Occipital lobe (tissue), 2 donors: ENCODE measurements around the gene CYP3A7. TPM values are rescaled to one million over a fixed set of nuclear protein-coding genes. Genes with fewer than 3 reads are reported as not detected.
"Not testable (repeated sequence)": the region's sequence is repeated elsewhere in the genome, so short reads cannot be mapped to it uniquely, and the experiment has no call there.

Source experiments
- DNase-seq: peaks from one replicate; lab custom pipeline; 2025; lab: John Stamatoyannopoulos, UW
- total RNA-seq: library from RNA; depleted of rRNA; stranded (reverse); fragments of >200 nt; gene quantifications from one replicate; pipeline ENCODE4 v1.2.3, GENCODE V29; 2014

Gene CYP3A7
- total RNA-seq, 1 donor from 2014 or later, result not detected

GRCh38 chr7:99742737-99743394 is 7.9 kb upstream of the CYP3A7 start:
- no peak for DNase-seq

- DNase-seq, result no peak
Measured at GRCh38 chr7:99741441-99741795, 6.4 kb upstream of the CYP3A7 start.

GRCh38 chr7:99740573-99741440 is 5.8 kb upstream of the CYP3A7 start:
- no peak for DNase-seq

GRCh38 chr7:99739699-99740572 is 4.9 kb upstream of the CYP3A7 start:
- DNase-seq, result no peak

- no peak for DNase-seq
Measured at GRCh38 chr7:99737726-99738125, 2.7 kb upstream of the CYP3A7 start.

- DNase-seq, result not testable (repeated sequence)
Measured at GRCh38 chr7:99736667-99737066, 1.7 kb upstream of the CYP3A7 start.

GRCh38 chr7:99733448-99733847 is 1.5 kb downstream of the CYP3A7 start:
- DNase-seq, result no peak

GRCh38 chr7:99733003-99733402 is 2.0 kb downstream of the CYP3A7 start:
- DNase-seq, result no peak

GRCh38 chr7:99731638-99732374 is 3.2 kb downstream of the CYP3A7 start:
- no peak for DNase-seq

GRCh38 chr7:99730992-99731391 is 4.0 kb downstream of the CYP3A7 start:
- DNase-seq, result no peak

GRCh38 chr7:99730238-99730810 is 4.7 kb downstream of the CYP3A7 start:
- DNase-seq, result no peak

- DNase-seq, result no peak
Measured at GRCh38 chr7:99729486-99730237, 5.3 kb downstream of the CYP3A7 start.

GRCh38 chr7:99728615-99729014 is 6.4 kb downstream of the CYP3A7 start:
- DNase-seq, result no peak

- DNase-seq, result not testable (repeated sequence)
Measured at GRCh38 chr7:99723201-99723600, 11.8 kb downstream of the CYP3A7 start.

GRCh38 chr7:99720800-99721595 is 14.0 kb downstream of the CYP3A7 start:
- no peak for DNase-seq

GRCh38 chr7:99719996-99720769 is 14.8 kb downstream of the CYP3A7 start:
- no peak for DNase-seq

- no peak for DNase-seq
Measured at GRCh38 chr7:99713995-99714570, 20.9 kb downstream of the CYP3A7 start.
